Thoracic aorta (tissue), 2 donors: ENCODE measurements around the gene MTRFR. TPM values are rescaled to one million over a fixed set of nuclear protein-coding genes. Genes with fewer than 3 reads are reported as not detected.

ENCODE experiments used
- ATAC-seq: fragments of 150-250 bp; one replicate; pipeline ENCODE4 v1.8.0; 2017; ENCODE audit warnings: low read depth; ENCODE audit not compliant: insufficient number of reproducible peaks, low FRiP score
- DNase-seq: peaks from one replicate; pipeline ENCODE4 v3.0.0-alpha.2; 2020; ENCODE audit warnings: low spot score
- H3K27ac ChIP-seq, 2 donors: fragments of 200-600 bp; sonication (generic); 1 replicate in 1 of 2; 2 replicates in 1 of 2; pipeline ENCODE4 v1.5.1; 2016; ENCODE audit warnings: mild to moderate bottlenecking in 2 of 2, moderate library complexity in 2 of 2
- H3K27me3 ChIP-seq: fragments of 200-600 bp; sonication (generic); replicated peaks from 2 replicates; pipeline ENCODE4 v1.6.0; 2016; ENCODE audit warnings: mild to moderate bottlenecking; ENCODE audit not compliant: insufficient read depth
- H3K36me3 ChIP-seq: fragments of 200-600 bp; sonication (generic); one replicate; pipeline ENCODE4 v1.5.1; 2016
- H3K4me1 ChIP-seq, 2 donors: fragments of 200-600 bp; sonication (generic); 1 replicate in 1 of 2; 2 replicates in 1 of 2; pipeline versions ENCODE4 v1.5.1 to v1.6.0; 2016; ENCODE audit warnings: low read depth in 2 of 2, mild to moderate bottlenecking in 1 of 2; ENCODE audit not compliant: control insufficient read depth in 1 of 2
- H3K4me3 ChIP-seq: fragments of 200-600 bp; sonication (generic); 2 replicates; pipeline ENCODE4 v1.5.1; 2016; ENCODE audit warnings: mild to moderate bottlenecking
- H3K9me3 ChIP-seq: fragments of 200-600 bp; sonication (generic); 2 replicates; pipeline ENCODE4 v1.5.1; 2016
- CTCF ChIP-seq: fragments of 200-600 bp; sonication (generic); IDR thresholded peaks from one replicate; pipeline ENCODE4 v1.5.1; 2019; ENCODE audit warnings: antibody characterized with exemption
- total RNA-seq, 2 donors: library from RNA; depleted of rRNA; stranded (reverse); fragments of >200 nt; gene quantifications; one replicate each; pipeline versions ENCODE4 v1.1.0 to v1.2.3, GENCODE V29; 2016

Gene MTRFR
- total RNA-seq, 2 donors from 2014 or later, result 9.9 to 17.2 TPM

- TF ChIP-seq CTCF, result no peak
- no peaks in the 10 kb centered on the region for H3K27me3 ChIP-seq
- H3K4me3 ChIP-seq, result no peak overlapping the region
- no peaks in the 10 kb centered on the region for H3K4me1 ChIP-seq
- ATAC-seq (no peak), DNase-seq (no peak)
- H3K9me3 ChIP-seq, result no peaks in the 10 kb centered on the region
- H3K36me3 ChIP-seq, result peaks cover 69% of the 10 kb centered on the region
- H3K27ac ChIP-seq, result no peak overlapping the region
Measured at GRCh38 chr12:123305136-123305535, 71.9 kb downstream of the MTRFR start.

- H3K27ac ChIP-seq, result no peak overlapping the region
- H3K36me3 ChIP-seq, result peaks cover 69% of the 10 kb centered on the region
- H3K4me3 ChIP-seq, result no peak overlapping the region
- ATAC-seq (no peak), DNase-seq (no peak)
- H3K27me3 ChIP-seq, result no peaks in the 10 kb centered on the region
- no peaks in the 10 kb centered on the region for H3K4me1 ChIP-seq
- TF ChIP-seq CTCF, result no peak
- H3K9me3 ChIP-seq, result no peaks in the 10 kb centered on the region
Measured at GRCh38 chr12:123306200-123306599, 73.0 kb downstream of the MTRFR start.

Other genes starting within 250 kb of the MTRFR start
- 10 to 100 TPM in 1 of 2 donors, 1 to 10 TPM in 1; 7.9 to 14.3 TPM for gene PITPNM2, start 82.3 kb upstream of the MTRFR start, total RNA-seq
- 10 to 100 TPM in 1 of 2 donors, 1 to 10 TPM in 1; 7.6 to 44.0 TPM for gene MPHOSPH9, start 295 bp upstream of the MTRFR start, total RNA-seq
- 100 to 1,000 TPM; 107 to 130 TPM for gene CDK2AP1, start 38.4 kb downstream of the MTRFR start, total RNA-seq
- 10 to 100 TPM; 15.6 to 25.0 TPM for gene SBNO1, start 131.4 kb downstream of the MTRFR start, total RNA-seq
- gene KMT5A, start 150.7 kb downstream of the MTRFR start, total RNA-seq, result 10 to 100 TPM; 34.1 to 42.7 TPM
- gene RILPL2, start 203.2 kb downstream of the MTRFR start, total RNA-seq, result 10 to 100 TPM; 15.9 to 18.1 TPM
- gene SNRNP35, start 224.7 kb downstream of the MTRFR start, total RNA-seq, result 10 to 100 TPM; 27.8 to 73.9 TPM